Left lung (tissue), 10 donors: ENCODE measurements around the gene FNBP1L. TPM values are rescaled to one million over a fixed set of nuclear protein-coding genes. Genes with fewer than 3 reads are reported as not detected.

Experiments
- ATAC-seq: fragments of 200-7000 bp; cut with Tn5 transposase; one replicate; pipeline ENCODE4 v1.9.1; 2020; ENCODE audit warnings: moderate library complexity
- DNase-seq, 4 donors: peaks; one replicate each; pipeline ENCODE4 v3.0.0-alpha.2; 2013 to 2020
- H3K27ac ChIP-seq, 2 donors: fragments of 200-600 bp; sonication (generic) in 1 of 2; one replicate each; pipeline versions ENCODE4 v1.5.0 to v1.8.0; 2020 to 2021
- H3K27me3 ChIP-seq, 2 donors: fragments of 200-600 bp; sonication (generic) in 1 of 2; one replicate each; pipeline versions ENCODE4 v1.5.0 to v1.8.0; 2020 to 2021
- H3K36me3 ChIP-seq, 2 donors: fragments of 200-600 bp; sonication (generic) in 1 of 2; one replicate each; pipeline versions ENCODE4 v1.5.0 to v1.8.0; 2020 to 2021
- H3K4me1 ChIP-seq, 2 donors: fragments of 200-600 bp; one replicate each; pipeline ENCODE4 v1.8.0; 2021
- H3K4me3 ChIP-seq, 2 donors: fragments of 200-600 bp; sonication (generic) in 1 of 2; one replicate each; pipeline versions ENCODE4 v1.5.0 to v1.8.0; 2020 to 2021; ENCODE audit warnings: mild to moderate bottlenecking in 1 of 2
- H3K9me3 ChIP-seq, 2 donors: fragments of 200-600 bp; sonication (generic) in 1 of 2; one replicate each; pipeline versions ENCODE4 v1.5.0 to v1.8.0; 2020 to 2021
- CTCF ChIP-seq, 2 donors: fragments of 200-600 bp; sonication (generic) in 1 of 2; IDR thresholded peaks; one replicate each; pipeline versions ENCODE4 v1.5.0 to v1.8.0; 2021; ENCODE audit warnings: antibody characterized with exemption in 2 of 2
- intact Hi-C, 2 donors: fragments of 100-400 bp; cut with DNase I; formaldehyde crosslinking; loops; one replicate each; pipeline versions ENCODE4 v1.11.2 to v1.14.2; 2022
- polyA plus RNA-seq, 6 donors: library from polyadenylated mRNA; unstranded; fragments of 120-200 nt; gene quantifications; one replicate each; pipeline ENCODE4 v1.2.1, GENCODE V29; 2013; ENCODE audit not compliant: insufficient read length in 6 of 6
- total RNA-seq, 2 donors: library from RNA; stranded (reverse); fragmentation: NEBNext Ultra II Directional; extraction: Animal tissue kit (Norgen Biotek cat#: 25700); gene quantifications; one replicate each; pipeline ENCODE4 v1.2.1, GENCODE V29; 2021
- donor health status: DM: no; HTN: yes; CAD: no.
- donor health status: DM: no; HTN: no; CAD: no.

The FNBP1L gene
- total and polyA plus RNA-seq, 8 donors, result 26.9 to 126 (median 112) TPM

GRCh38 chr1:93504247-93505033, 56.5 kb downstream of the FNBP1L start:
- Histone ChIP-seq H3K4me3 (no peak overlapping the region), H3K9me3 (no peaks in the 10 kb centered on the region), H3K4me1 (no peaks in the 10 kb centered on the region), H3K27ac (peak overlapping the region in 1 of 2 donors; percentile 41), H3K27me3 (no peaks in the 10 kb centered on the region), H3K36me3 (no peaks in the 10 kb centered on the region)
- no peak for DNase-seq
- peak; percentile 31 for ATAC-seq
- no peak for TF ChIP-seq CTCF (IDR thresholded peaks at IDR 0.05)
- intact Hi-C loops, result no loop called here

GRCh38 chr1:93506126-93506525, 58.2 kb downstream of the FNBP1L start:
- Histone ChIP-seq H3K4me1 (no peaks in the 10 kb centered on the region), H3K4me3 (no peak overlapping the region), H3K27ac (peak overlapping the region in 1 of 2 donors; percentile 41), H3K27me3 (no peaks in the 10 kb centered on the region), H3K9me3 (no peaks in the 10 kb centered on the region), H3K36me3 (no peaks in the 10 kb centered on the region)
- no peak for DNase-seq
- no peak for TF ChIP-seq CTCF (IDR thresholded peaks at IDR 0.05)
- ATAC-seq, result no peak
- intact Hi-C loops, result no loop called here

GRCh38 chr1:93516164-93516563, 68.2 kb downstream of the FNBP1L start:
- no peak for TF ChIP-seq CTCF (IDR thresholded peaks at IDR 0.05)

GRCh38 chr1:93518516-93518915, 70.6 kb downstream of the FNBP1L start:
- no peak overlapping the region for H3K27ac ChIP-seq
- no peak for DNase-seq
- H3K9me3 ChIP-seq, result no peaks in the 10 kb centered on the region
- no peak overlapping the region for H3K4me3 ChIP-seq
- peaks cover 0 to 6% of the 10 kb centered on the region in 2 donors for H3K4me1 ChIP-seq
- H3K36me3 ChIP-seq, result no peaks in the 10 kb centered on the region
- no peak for TF ChIP-seq CTCF (IDR thresholded peaks at IDR 0.05)
- ATAC-seq, result peak; percentile 26
- intact Hi-C loops, result no loop called here
- no peaks in the 10 kb centered on the region for H3K27me3 ChIP-seq

More at GRCh38 chr1:93516164-93516563, 68.2 kb downstream of the FNBP1L start:
- no peaks in the 10 kb centered on the region for H3K36me3 ChIP-seq
- H3K9me3 ChIP-seq, result no peaks in the 10 kb centered on the region
- no peaks in the 10 kb centered on the region for H3K27me3 ChIP-seq
- H3K4me3 ChIP-seq, result no peak overlapping the region
- no peak for DNase-seq
- no peak for ATAC-seq
- intact Hi-C loops, result no loop called here
- peaks cover 0 to 6% of the 10 kb centered on the region in 2 donors for H3K4me1 ChIP-seq
- H3K27ac ChIP-seq, result no peak overlapping the region

GRCh38 chr1:93519199-93519829, 71.4 kb downstream of the FNBP1L start:
- no peak for DNase-seq
- Histone ChIP-seq H3K9me3 (no peaks in the 10 kb centered on the region), H3K27me3 (no peaks in the 10 kb centered on the region), H3K36me3 (no peaks in the 10 kb centered on the region), H3K27ac (no peak overlapping the region), H3K4me3 (no peak overlapping the region), H3K4me1 (peaks cover 0 to 6% of the 10 kb centered on the region in 2 donors)
- intact Hi-C loops, result no loop called here
- peak; percentile 30 for ATAC-seq
- TF ChIP-seq CTCF (IDR thresholded peaks at IDR 0.05), result no peak
